Measurements from ENCODE around the gene KCNK15. TPM values are rescaled to one million over a fixed set of nuclear protein-coding genes. Genes with fewer than 3 reads are reported as not detected.

Gene KCNK15
- total RNA-seq, 1 experiment from 2014 or later: 3.0 TPM

- Histone ChIP-seq H3K9me3 (ENCODE audit: low read length) (no peaks in the 10 kb centered on the region), H3F3A (ENCODE audit: low read length, unreplicated experiment) (no peaks in the 10 kb centered on the region), H3K4me1 (ENCODE audit: insufficient read depth, low read length) (peaks cover 12% of the 10 kb centered on the region), H3K27me3 (ENCODE audit: low read length) (no peaks in the 10 kb centered on the region), H4K20me1 (ENCODE audit: low read length) (no peaks in the 10 kb centered on the region), H3K79me2 (ENCODE audit: low read length) (no peaks in the 10 kb centered on the region), H2AFZ (ENCODE audit: low read length) (no peak overlapping the region), H3K4me2 (ENCODE audit: low read length) (no peak overlapping the region), H3K36me3 (ENCODE audit: low read depth, low read length) (no peaks in the 10 kb centered on the region), H3K9ac (ENCODE audit: low read length) (no peak overlapping the region), H3K4me3 (ENCODE audit: low read length) (no peak overlapping the region), H3K27ac (ENCODE audit: low read length) (no peak overlapping the region), H3K9me2 (replicated peaks; ENCODE audit: low read length) (no peaks in the 10 kb centered on the region)
- ATAC-seq (no peak), DNase-seq (no peak)
- BruUV-seq (replicated peaks): no TSS peak
- intact Hi-C loops (cut with micrococcal nuclease): no loop called here
- no peak for TF ChIP-seq EZH2phosphoT487 (IDR thresholded peaks at IDR 0.05; ENCODE audit: borderline replicate concordance, low read length)
- no peak for TF ChIP-seq EZH2 (IDR thresholded peaks at IDR 0.05; ENCODE audit: low read length, unreplicated experiment)
- TF ChIP-seq CTCF (conservative IDR thresholded peaks at IDR 0.05; ENCODE audit: low read depth, low read length): no peak
- ChIA-PET POLR2A (ENCODE audit: unreplicated experiment) (no interaction called here), CTCF (interaction anchor here (0.7 kb wide), 1 partner anchor 14 kb away, joined by 3 read pairs; no protein-coding TSS in a partner anchor)
These were observed 39.2 kb upstream of the KCNK15 start for GRCh38 chr20:44706301-44707017.

- H4K20me1 ChIP-seq (ENCODE audit: low read length): no peaks in the 10 kb centered on the region
- intact Hi-C loops (cut with micrococcal nuclease): no loop called here
- no peaks in the 10 kb centered on the region for H3K27me3 ChIP-seq (ENCODE audit: low read length)
- no peaks in the 10 kb centered on the region for H3K79me2 ChIP-seq (ENCODE audit: low read length)
- H2AFZ ChIP-seq (ENCODE audit: low read length): no peak overlapping the region
- H3K27ac ChIP-seq (ENCODE audit: low read length): no peak overlapping the region
- no peaks in the 10 kb centered on the region for H3F3A ChIP-seq (ENCODE audit: low read length, unreplicated experiment)
- ATAC-seq (no peak), DNase-seq (no peak)
- POLR2A ChIA-PET (ENCODE audit: unreplicated experiment): no interaction called here
- no peak for TF ChIP-seq CTCF (conservative IDR thresholded peaks at IDR 0.05; ENCODE audit: low read depth, low read length)
- TF ChIP-seq EZH2 (IDR thresholded peaks at IDR 0.05; ENCODE audit: low read length, unreplicated experiment): no peak
- no peak for TF ChIP-seq EZH2phosphoT487 (IDR thresholded peaks at IDR 0.05; ENCODE audit: borderline replicate concordance, low read length)
- no peaks in the 10 kb centered on the region for H3K9me2 ChIP-seq (replicated peaks; ENCODE audit: low read length)
- no peaks in the 10 kb centered on the region for H3K9me3 ChIP-seq (ENCODE audit: low read length)
- peaks cover 8% of the 10 kb centered on the region for H3K4me1 ChIP-seq (ENCODE audit: insufficient read depth, low read length)
- no TSS peak for BruUV-seq (replicated peaks)
- no peak overlapping the region for H3K9ac ChIP-seq (ENCODE audit: low read length)
- CTCF ChIA-PET: no interaction called here
- no peaks in the 10 kb centered on the region for H3K36me3 ChIP-seq (ENCODE audit: low read depth, low read length)
- H3K4me3 ChIP-seq (ENCODE audit: low read length): no peak overlapping the region
- H3K4me2 ChIP-seq (ENCODE audit: low read length): no peak overlapping the region
These were observed 38.6 kb upstream of the KCNK15 start for GRCh38 chr20:44707018-44707579.

- H3K79me2 ChIP-seq (ENCODE audit: low read length): no peaks in the 10 kb centered on the region
- no peaks in the 10 kb centered on the region for H3K36me3 ChIP-seq (ENCODE audit: low read depth, low read length)
- ATAC-seq: no peak
- ChIA-PET CTCF (no interaction called here), POLR2A (ENCODE audit: unreplicated experiment) (no interaction called here)
- H3K4me3 ChIP-seq (ENCODE audit: low read length): no peak overlapping the region
- BruUV-seq (replicated peaks): no TSS peak
- no peak for DNase-seq
- H3K9ac ChIP-seq (ENCODE audit: low read length): no peak overlapping the region
- no peaks in the 10 kb centered on the region for H3F3A ChIP-seq (ENCODE audit: low read length, unreplicated experiment)
- H2AFZ ChIP-seq (ENCODE audit: low read length): no peak overlapping the region
- no peak overlapping the region for H3K27ac ChIP-seq (ENCODE audit: low read length)
- no peak overlapping the region for H3K4me2 ChIP-seq (ENCODE audit: low read length)
- peaks cover 8% of the 10 kb centered on the region for H3K4me1 ChIP-seq (ENCODE audit: insufficient read depth, low read length)
- TF ChIP-seq EZH2phosphoT487 (IDR thresholded peaks at IDR 0.05; ENCODE audit: borderline replicate concordance, low read length) (no peak), CTCF (conservative IDR thresholded peaks at IDR 0.05; ENCODE audit: low read depth, low read length) (no peak), EZH2 (IDR thresholded peaks at IDR 0.05; ENCODE audit: low read length, unreplicated experiment) (no peak)
- H3K27me3 ChIP-seq (ENCODE audit: low read length): no peaks in the 10 kb centered on the region
- H4K20me1 ChIP-seq (ENCODE audit: low read length): no peaks in the 10 kb centered on the region
- H3K9me2 ChIP-seq (replicated peaks; ENCODE audit: low read length): no peaks in the 10 kb centered on the region
- intact Hi-C loops (cut with micrococcal nuclease): no loop called here
- H3K9me3 ChIP-seq (ENCODE audit: low read length): no peaks in the 10 kb centered on the region
These were observed 36.3 kb upstream of the KCNK15 start for GRCh38 chr20:44709380-44709779.
